Ascending aorta (tissue), 2 donors: ENCODE measurements around the gene FAM78A. TPM values are rescaled to one million over a fixed set of nuclear protein-coding genes. Genes with fewer than 3 reads are reported as not detected.

Experiments
- DNase-seq, 2 donors: peaks; one replicate each; pipeline ENCODE4 v3.0.0-alpha.2; 2019; ENCODE audit warnings: low spot score in 2 of 2
- H3K27ac ChIP-seq, 2 donors: fragments of 200-600 bp; sonication (generic); one replicate each; pipeline ENCODE4 v1.5.1; 2016 to 2017; ENCODE audit warnings: mild to moderate bottlenecking in 1 of 2
- H3K27me3 ChIP-seq: fragments of 200-600 bp; sonication (generic); one replicate; pipeline ENCODE4 v1.5.1; 2017
- H3K36me3 ChIP-seq, 2 donors: fragments of 200-600 bp; sonication (generic); one replicate each; pipeline ENCODE4 v1.5.1; 2016
- H3K4me1 ChIP-seq, 2 donors: fragments of 200-600 bp; sonication (generic); one replicate each; pipeline ENCODE4 v1.5.1; 2016 to 2017; ENCODE audit warnings: mild to moderate bottlenecking in 1 of 2
- H3K4me3 ChIP-seq, 2 donors: fragments of 200-600 bp; sonication (generic); one replicate each; pipeline ENCODE4 v1.5.1; 2016 to 2017; ENCODE audit warnings: mild to moderate bottlenecking in 1 of 2
- H3K9me3 ChIP-seq, 2 donors: fragments of 200-600 bp; sonication (generic); one replicate each; pipeline ENCODE4 v1.5.1; 2016
- intact Hi-C: fragments of 100-400 bp; cut with DNase I; formaldehyde crosslinking; loops from one replicate; pipeline ENCODE4 v1.15.1; 2023
- total RNA-seq: library from RNA; depleted of rRNA; stranded (reverse); fragments of >200 nt; gene quantifications from one replicate; pipeline ENCODE4 v1.1.0, GENCODE V29; 2016
- TF ChIP-seq, protein P1 (sequence below), 3 experiments: fragments of 200-600 bp in 2 of 3; fragments of 450-650 bp in 1 of 3; sonication (generic) in 2 of 3; IDR thresholded peaks; one replicate each; pipeline ENCODE4 v1.5.1; 2016 to 2019; ENCODE audit warnings: antibody characterized with exemption in 3 of 3, mild to moderate bottlenecking in 1 of 3, moderate library complexity in 1 of 3

The FAM78A gene
- total RNA-seq, 1 donor from 2014 or later: 6.2 TPM

DNA sequence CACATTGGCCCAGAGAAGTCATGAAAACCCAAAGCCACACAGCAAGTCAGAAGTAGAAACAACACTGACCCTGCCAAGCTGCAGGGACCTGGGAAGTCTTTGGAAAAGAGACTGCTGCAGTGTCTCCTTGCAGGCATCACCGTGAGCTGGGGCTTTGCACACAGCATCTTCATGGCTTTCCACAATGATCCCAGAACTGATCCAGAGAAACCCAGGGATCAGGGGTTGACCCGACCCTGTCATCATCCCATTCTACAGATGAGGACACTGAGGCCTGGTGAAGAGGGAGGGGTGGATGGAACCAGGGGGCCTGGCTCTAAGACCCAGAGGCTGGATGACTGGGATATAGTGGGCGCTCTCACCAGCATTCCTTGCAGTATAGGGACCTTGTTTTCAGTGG, 4.3 kb upstream of the FAM78A start:
- intact Hi-C loops: no loop called here
- H3K4me3 ChIP-seq: no peak overlapping the region
- peaks cover 7 to 8% of the 10 kb centered on the region in 2 donors for H3K4me1 ChIP-seq
- TF ChIP-seq, protein P1, sequence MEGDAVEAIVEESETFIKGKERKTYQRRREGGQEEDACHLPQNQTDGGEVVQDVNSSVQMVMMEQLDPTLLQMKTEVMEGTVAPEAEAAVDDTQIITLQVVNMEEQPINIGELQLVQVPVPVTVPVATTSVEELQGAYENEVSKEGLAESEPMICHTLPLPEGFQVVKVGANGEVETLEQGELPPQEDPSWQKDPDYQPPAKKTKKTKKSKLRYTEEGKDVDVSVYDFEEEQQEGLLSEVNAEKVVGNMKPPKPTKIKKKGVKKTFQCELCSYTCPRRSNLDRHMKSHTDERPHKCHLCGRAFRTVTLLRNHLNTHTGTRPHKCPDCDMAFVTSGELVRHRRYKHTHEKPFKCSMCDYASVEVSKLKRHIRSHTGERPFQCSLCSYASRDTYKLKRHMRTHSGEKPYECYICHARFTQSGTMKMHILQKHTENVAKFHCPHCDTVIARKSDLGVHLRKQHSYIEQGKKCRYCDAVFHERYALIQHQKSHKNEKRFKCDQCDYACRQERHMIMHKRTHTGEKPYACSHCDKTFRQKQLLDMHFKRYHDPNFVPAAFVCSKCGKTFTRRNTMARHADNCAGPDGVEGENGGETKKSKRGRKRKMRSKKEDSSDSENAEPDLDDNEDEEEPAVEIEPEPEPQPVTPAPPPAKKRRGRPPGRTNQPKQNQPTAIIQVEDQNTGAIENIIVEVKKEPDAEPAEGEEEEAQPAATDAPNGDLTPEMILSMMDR (IDR thresholded peaks at IDR 0.05): no peak
- no peaks in the 10 kb centered on the region for H3K9me3 ChIP-seq
- H3K27me3 ChIP-seq: no peaks in the 10 kb centered on the region
- no peaks in the 10 kb centered on the region for H3K36me3 ChIP-seq
- no peak for DNase-seq
- no peak overlapping the region for H3K27ac ChIP-seq

DNA sequence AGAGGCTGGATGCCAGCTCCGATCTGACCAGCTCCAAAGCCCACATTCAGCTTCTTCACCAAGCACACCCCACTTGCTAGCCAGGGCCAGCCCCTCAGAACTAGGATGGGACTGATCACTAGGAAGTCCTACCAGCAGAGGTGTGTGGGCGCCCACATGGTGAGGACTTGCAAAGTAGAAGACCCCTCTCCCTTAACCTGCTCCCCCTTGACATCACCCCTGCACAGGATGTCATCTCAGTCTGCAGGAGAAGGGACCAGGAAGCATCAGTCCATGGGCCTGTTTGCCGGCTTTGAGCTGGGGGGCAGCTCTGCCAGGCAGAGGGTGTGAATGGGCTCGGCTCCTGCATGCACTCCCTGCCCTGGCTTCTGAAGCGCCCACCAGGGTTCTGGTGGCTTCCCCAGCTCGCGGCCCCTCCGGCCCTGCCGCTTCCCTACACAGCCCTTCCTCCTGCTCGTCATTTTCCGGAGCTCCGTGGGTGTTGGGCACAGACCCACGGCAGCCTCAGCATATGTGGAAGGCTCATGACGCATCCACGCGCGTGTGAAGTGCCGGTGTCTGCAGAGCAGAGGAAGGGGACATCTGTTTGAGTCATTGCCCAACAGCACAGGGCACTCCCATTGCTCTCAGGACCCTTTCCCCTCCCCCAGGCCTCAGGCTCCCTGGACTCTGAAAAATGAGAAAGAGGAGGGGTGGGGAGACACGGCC, 3.7 kb upstream of the FAM78A start:
- Histone ChIP-seq H3K27me3 (no peaks in the 10 kb centered on the region), H3K9me3 (no peaks in the 10 kb centered on the region), H3K27ac (no peak overlapping the region), H3K4me3 (no peak overlapping the region), H3K36me3 (no peaks in the 10 kb centered on the region), H3K4me1 (peaks cover 7 to 8% of the 10 kb centered on the region in 2 donors)
- TF ChIP-seq, protein P1 (IDR thresholded peaks at IDR 0.05): no peak
- intact Hi-C loops: no loop called here
- DNase-seq: no peak

DNA sequence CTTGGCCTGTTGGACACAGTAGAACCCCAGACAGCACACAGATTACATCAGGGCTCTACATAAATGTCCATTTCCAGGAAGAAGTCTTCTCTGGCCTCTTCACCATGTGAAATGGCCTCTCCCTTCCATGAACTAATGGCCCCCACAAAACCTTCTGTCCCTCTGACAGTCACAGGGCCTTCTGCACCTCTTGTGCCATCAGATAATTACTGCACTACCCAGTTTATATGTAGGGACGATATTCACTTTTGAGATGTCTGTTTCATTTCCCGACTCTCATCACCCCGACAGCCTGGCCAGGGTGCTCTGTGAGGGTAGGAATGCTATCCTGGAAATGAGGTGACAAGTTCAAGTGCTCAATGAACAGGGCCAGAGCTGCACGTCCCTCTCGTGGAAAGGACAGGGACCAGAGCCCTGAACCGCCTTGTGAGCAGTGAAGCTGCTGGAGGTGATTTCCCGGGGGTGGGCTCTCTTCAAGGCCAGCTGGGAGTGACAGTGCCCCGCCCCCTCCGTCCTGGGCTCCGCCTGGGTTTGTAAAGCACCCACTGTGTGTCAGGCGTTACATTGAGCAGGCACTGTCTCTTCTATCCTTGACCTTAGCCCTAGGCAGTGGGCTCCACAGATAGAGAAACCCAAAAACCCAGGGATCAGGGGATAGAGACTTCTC, 3.0 kb upstream of the FAM78A start:
- H3K36me3 ChIP-seq: no peaks in the 10 kb centered on the region
- H3K4me3 ChIP-seq: no peak overlapping the region
- H3K4me1 ChIP-seq: peaks cover 7 to 8% of the 10 kb centered on the region in 2 donors
- TF ChIP-seq, protein P1 (IDR thresholded peaks at IDR 0.05): no peak
- intact Hi-C loops: no loop called here
- H3K9me3 ChIP-seq: no peaks in the 10 kb centered on the region
- H3K27ac ChIP-seq: no peak overlapping the region
- no peak for DNase-seq
- no peaks in the 10 kb centered on the region for H3K27me3 ChIP-seq

- TF ChIP-seq, protein P1 (IDR thresholded peaks at IDR 0.05): no peak
- DNase-seq: no peak
- Histone ChIP-seq H3K4me3 (no peak overlapping the region), H3K27ac (no peak overlapping the region), H3K4me1 (peaks cover 7 to 8% of the 10 kb centered on the region in 2 donors), H3K36me3 (no peaks in the 10 kb centered on the region), H3K9me3 (no peaks in the 10 kb centered on the region), H3K27me3 (no peaks in the 10 kb centered on the region)
- intact Hi-C loops: loop anchor here (1.0 kb wide), 1 partner anchor 11 kb away; the partner anchor contains the start of gene PLPP7
Observed at GRCh38 chr9:131278702-131279111, 2.4 kb upstream of the FAM78A start.

- H3K9me3 ChIP-seq: no peaks in the 10 kb centered on the region
- H3K36me3 ChIP-seq: no peaks in the 10 kb centered on the region
- peak; percentile 53 to 89 for DNase-seq
- no peaks in the 10 kb centered on the region for H3K27me3 ChIP-seq
- TF ChIP-seq, protein P1 (IDR thresholded peaks at IDR 0.05): no peak
- peaks cover 7% of the 10 kb centered on the region in 2 donors for H3K4me1 ChIP-seq
- H3K27ac ChIP-seq: no peak overlapping the region
- peak overlapping the region; percentile 53 to 98 for H3K4me3 ChIP-seq
- intact Hi-C loops: loop anchor here (1.0 kb wide), 1 partner anchor 11 kb away; the partner anchor contains the start of gene PLPP7
Observed at GRCh38 chr9:131277910-131278701, 1.8 kb upstream of the FAM78A start.
